ENCODE data around the gene RPL18. TPM values are rescaled to one million over a fixed set of nuclear protein-coding genes. Genes with fewer than 3 reads are reported as not detected.

Gene RPL18
- total RNA-seq, 2 experiments from 2014 or later: 1,511 to 1,528 TPM

DNA sequence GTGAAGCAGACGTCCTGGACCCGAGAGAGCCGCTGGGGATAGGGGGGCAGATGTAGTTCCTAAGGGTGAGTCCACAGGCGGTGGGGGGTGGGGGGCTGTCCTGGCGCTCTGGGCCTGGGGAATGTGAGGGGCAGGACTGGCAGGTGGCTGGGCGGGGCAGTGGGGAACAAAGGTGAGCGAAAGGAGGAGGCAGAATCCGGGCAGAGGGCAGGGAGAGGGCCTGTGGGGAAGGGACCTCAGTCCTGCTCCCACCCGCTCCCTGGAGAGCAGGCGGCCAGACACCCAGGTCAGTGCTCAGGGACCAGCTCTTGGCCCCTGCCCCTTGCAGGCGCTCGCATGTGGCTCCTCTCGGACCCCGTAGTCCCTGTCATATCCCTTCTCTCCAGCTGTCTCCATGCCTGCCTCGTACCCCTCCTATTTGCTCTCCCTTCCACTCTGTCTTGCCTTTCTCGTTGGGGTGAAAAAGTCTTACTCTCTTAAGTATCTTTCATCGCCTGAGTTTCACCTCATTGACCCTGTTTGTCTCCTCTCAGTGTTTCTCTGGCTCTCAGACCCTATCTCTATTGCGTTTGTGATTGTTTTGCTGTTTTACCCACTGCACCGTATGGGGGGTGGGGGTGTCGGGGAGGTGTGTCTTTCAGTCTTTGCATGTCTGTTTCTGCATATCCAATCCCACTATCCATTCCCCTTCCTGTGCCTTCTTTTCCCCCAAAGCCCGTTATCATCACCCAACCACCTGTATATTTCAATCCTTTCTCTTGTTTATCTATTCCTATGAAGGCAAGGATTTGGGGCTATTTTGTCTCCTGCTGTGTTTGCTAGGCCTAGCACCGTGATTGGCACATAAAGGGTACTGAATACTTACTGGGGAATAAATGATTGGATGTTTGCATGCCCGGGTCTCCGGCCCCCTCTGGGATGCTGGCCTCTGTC, 6.1 kb upstream of the RPL18 start:
- Mint-ChIP-seq H3K36me3 (ENCODE audit: low read depth) (peaks cover 25% of the 10 kb centered on the region), H3K9me3 (no peaks in the 10 kb centered on the region), H3K4me3 (peak overlapping the region; percentile 71), H3K27me3 (no peaks in the 10 kb centered on the region), H3K27ac (peak overlapping the region; percentile 55), H3K4me1 (peaks cover 48% of the 10 kb centered on the region)
- CTCF ChIA-PET: no interaction called here
- DNase-seq: no peak
- POLR2A ChIA-PET: interaction anchor here (0.6 to 1.8 kb wide), 2 partner anchors 9 to 10 kb away, joined by 3 to 7 read pairs; partner anchors contain the start of gene FAM83E

- Mint-ChIP-seq H3K9me3 (no peaks in the 10 kb centered on the region), H3K4me1 (peaks cover 53% of the 10 kb centered on the region)
Observed at GRCh38 chr19:48624067-48624594, 5.2 kb upstream of the RPL18 start.

DNA sequence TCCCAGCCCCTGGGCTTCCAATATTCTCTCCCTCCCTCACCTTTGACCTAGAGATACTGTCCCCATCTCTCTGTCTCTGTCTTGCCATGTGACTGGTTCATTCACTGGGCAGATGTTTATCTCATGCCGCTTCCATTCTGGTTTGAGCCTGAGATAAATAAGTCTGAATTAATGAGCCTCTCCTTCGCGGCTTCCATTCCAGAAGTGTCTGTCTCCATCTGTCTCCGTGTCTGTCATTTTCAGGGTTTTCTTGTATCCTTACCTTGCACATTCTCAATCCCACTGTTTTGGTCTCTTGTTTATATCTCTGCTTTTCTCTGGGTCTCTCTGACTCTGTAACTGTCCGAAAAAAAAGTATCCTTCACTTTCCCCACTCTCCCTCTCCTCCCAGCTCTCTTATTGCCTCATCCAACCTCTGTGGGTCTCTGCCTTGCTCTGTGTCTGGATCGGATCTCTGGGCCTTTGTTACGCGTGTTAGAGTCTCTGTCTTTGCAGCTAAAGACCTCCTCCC, 4.6 kb upstream of the RPL18 start:
- Mint-ChIP-seq H3K27me3 (no peaks in the 10 kb centered on the region), H3K9me3 (no peaks in the 10 kb centered on the region), H3K4me1 (peaks cover 53% of the 10 kb centered on the region), H3K36me3 (ENCODE audit: low read depth) (peaks cover 31% of the 10 kb centered on the region), H3K27ac (peak overlapping the region; percentile 86), H3K4me3 (peak overlapping the region; percentile 71)
- DNase-seq: no peak
- POLR2A ChIA-PET: interaction anchor here (0.6 to 1.9 kb wide), 5 partner anchors 9 to 116 kb away, joined by 3 to 15 read pairs (median 6); partner anchors contain the start of genes CA11 and FAM83E
- CTCF ChIA-PET: interaction anchor here (0.6 to 1.9 kb wide), 4 partner anchors 10 to 370 kb away, joined by 3 to 11 read pairs (median 6); partner anchors contain the start of genes DBP, GYS1 and RUVBL2

More at GRCh38 chr19:48624067-48624594, 5.2 kb upstream of the RPL18 start:
- Mint-ChIP-seq H3K27me3 (no peaks in the 10 kb centered on the region), H3K36me3 (ENCODE audit: low read depth) (peaks cover 27% of the 10 kb centered on the region), H3K4me3 (peak overlapping the region; percentile 71), H3K27ac (peak overlapping the region; percentile 86)
- POLR2A ChIA-PET: interaction anchor here (1.1 to 1.9 kb wide), 4 partner anchors 9 to 21 kb away, joined by 4 to 15 read pairs (median 6); partner anchors contain the start of genes CA11 and FAM83E
- CTCF ChIA-PET: interaction anchor here (0.6 to 1.9 kb wide), 4 partner anchors 10 to 369 kb away, joined by 3 to 11 read pairs (median 6); partner anchors contain the start of genes DBP, GYS1 and RUVBL2
- peak; percentile 98 for DNase-seq

- DNase-seq: no peak
- peaks cover 64% of the 10 kb centered on the region for H3K36me3 Mint-ChIP-seq (ENCODE audit: low read depth)
- H3K4me1 Mint-ChIP-seq: peaks cover 64% of the 10 kb centered on the region
- H3K9me3 Mint-ChIP-seq: no peaks in the 10 kb centered on the region
- peak overlapping the region; percentile 97 for H3K27ac Mint-ChIP-seq
- ChIA-PET CTCF (interaction anchor here (0.6 to 1.4 kb wide), 7 partner anchors 11 to 127 kb away, joined by 3 to 7 read pairs (median 4); no protein-coding TSS in a partner anchor), POLR2A (interaction anchor here (0.8 to 4.7 kb wide), 11 partner anchors 8 to 255 kb away, joined by 3 to 51 read pairs (median 5); partner anchors contain the start of genes CA11, DBP and SPACA4)
- H3K27me3 Mint-ChIP-seq: no peaks in the 10 kb centered on the region
- H3K4me3 Mint-ChIP-seq: peak overlapping the region; percentile 96
Observed at GRCh38 chr19:48619692-48620585, 961 bp upstream of the RPL18 start.

- Mint-ChIP-seq H3K4me1 (peaks cover 51% of the 10 kb centered on the region), H3K27ac (peak overlapping the region; percentile 97), H3K4me3 (peak overlapping the region; percentile 96), H3K9me3 (no peaks in the 10 kb centered on the region), H3K36me3 (ENCODE audit: low read depth) (peaks cover 66% of the 10 kb centered on the region), H3K27me3 (no peaks in the 10 kb centered on the region)
- no peak for DNase-seq
- POLR2A ChIA-PET: interaction anchor here (0.7 to 4.7 kb wide), 13 partner anchors 9 to 363 kb away, joined by 3 to 51 read pairs (median 5); partner anchors contain the start of genes CA11, CARD8, DBP and SPACA4
- CTCF ChIA-PET: interaction anchor here (0.5 to 2.1 kb wide), 6 partner anchors 9 to 130 kb away, joined by 3 to 10 read pairs (median 4); no protein-coding TSS in a partner anchor
Observed at GRCh38 chr19:48618278-48618915, 581 bp downstream of the RPL18 start.

- Mint-ChIP-seq H3K27ac (peak overlapping the region; percentile 97), H3K4me3 (peak overlapping the region; percentile 96), H3K36me3 (ENCODE audit: low read depth) (peaks cover 61% of the 10 kb centered on the region), H3K9me3 (no peaks in the 10 kb centered on the region), H3K4me1 (peaks cover 46% of the 10 kb centered on the region), H3K27me3 (no peaks in the 10 kb centered on the region)
- POLR2A ChIA-PET: interaction anchor here (0.6 to 4.7 kb wide), 16 partner anchors 10 to 361 kb away, joined by 3 to 51 read pairs (median 4); partner anchors contain the start of genes CA11, CARD8, DBP and SPACA4
- CTCF ChIA-PET: interaction anchor here (1.2 to 2.1 kb wide), 4 partner anchors 9 to 28 kb away, joined by 3 to 10 read pairs (median 6); no protein-coding TSS in a partner anchor
- no peak for DNase-seq
Observed at GRCh38 chr19:48617146-48617937, 1.6 kb downstream of the RPL18 start.

GRCh38 chr19:48616491-48617056, 2.4 kb downstream of the RPL18 start:
- H3K27ac Mint-ChIP-seq: peak overlapping the region; percentile 97
- peaks cover 57% of the 10 kb centered on the region for H3K36me3 Mint-ChIP-seq (ENCODE audit: low read depth)
- H3K27me3 Mint-ChIP-seq: no peaks in the 10 kb centered on the region
- H3K9me3 Mint-ChIP-seq: no peaks in the 10 kb centered on the region
- peak overlapping the region; percentile 96 for H3K4me3 Mint-ChIP-seq
- DNase-seq: peak; percentile 20
- POLR2A ChIA-PET: interaction anchor here (0.6 to 4.7 kb wide), 14 partner anchors 9 to 361 kb away, joined by 3 to 51 read pairs (median 4); partner anchors contain the start of genes CARD8, DBP, SPACA4 and SYNGR4
- H3K4me1 Mint-ChIP-seq: peaks cover 42% of the 10 kb centered on the region
- CTCF ChIA-PET: interaction anchor here (0.7 to 2.1 kb wide), 4 partner anchors 8 to 111 kb away, joined by 3 to 10 read pairs (median 6); no protein-coding TSS in a partner anchor

DNA sequence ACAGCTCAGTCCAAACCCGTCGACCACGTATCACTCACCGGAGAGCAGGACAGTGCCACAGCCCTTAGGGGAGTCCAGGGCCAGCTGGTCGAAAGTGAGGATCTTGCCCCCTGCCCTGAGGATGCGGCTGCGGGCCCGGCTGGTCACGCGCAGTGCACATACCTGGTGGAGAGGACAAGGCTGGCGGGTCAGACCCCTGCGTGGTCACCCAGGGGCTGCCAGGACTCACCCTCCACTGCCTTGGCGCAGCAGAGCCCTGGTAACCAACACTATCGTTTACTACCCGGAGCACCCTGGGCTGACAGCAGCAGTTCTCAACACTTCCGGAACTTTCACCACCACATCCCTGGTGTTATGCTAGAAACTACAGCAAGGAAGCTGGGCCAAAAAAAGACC, 2.9 kb downstream of the RPL18 start:
- Mint-ChIP-seq H3K4me3 (peak overlapping the region; percentile 96), H3K4me1 (peaks cover 40% of the 10 kb centered on the region), H3K9me3 (no peaks in the 10 kb centered on the region), H3K27me3 (no peaks in the 10 kb centered on the region), H3K36me3 (ENCODE audit: low read depth) (peaks cover 54% of the 10 kb centered on the region), H3K27ac (peak overlapping the region; percentile 97)
- CTCF ChIA-PET: interaction anchor here (0.7 to 2.1 kb wide), 4 partner anchors 7 to 110 kb away, joined by 3 to 10 read pairs (median 4); no protein-coding TSS in a partner anchor
- DNase-seq: no peak
- POLR2A ChIA-PET: interaction anchor here (0.6 to 4.7 kb wide), 11 partner anchors 8 to 360 kb away, joined by 3 to 51 read pairs (median 3); partner anchors contain the start of genes CARD8, DBP, SPACA4 and SYNGR4

GRCh38 chr19:48615231-48616040, 3.5 kb downstream of the RPL18 start:
- Mint-ChIP-seq H3K9me3 (no peaks in the 10 kb centered on the region), H3K4me3 (peak overlapping the region; percentile 24), H3K27ac (peak overlapping the region; percentile 35), H3K36me3 (ENCODE audit: low read depth) (peaks cover 54% of the 10 kb centered on the region), H3K4me1 (peaks cover 40% of the 10 kb centered on the region), H3K27me3 (no peaks in the 10 kb centered on the region)
- no peak for DNase-seq
- POLR2A ChIA-PET: interaction anchor here (0.9 to 4.7 kb wide), 5 partner anchors 8 to 251 kb away, joined by 3 to 51 read pairs (median 4); partner anchors contain the start of genes SPACA4, SYNGR4 and TMEM143
- CTCF ChIA-PET: interaction anchor here (0.9 kb wide), 1 partner anchor 110 kb away, joined by 4 read pairs; no protein-coding TSS in a partner anchor
